Activated T-cell treated with anti-CD3 and anti-CD28 coated beads for 24 hours (primary cell): ENCODE data around the gene MPLKIP.
"Not testable (repeated sequence)": the region's sequence is repeated elsewhere in the genome, so short reads cannot be mapped to it uniquely, and the experiment has no call there.

Experiments used
- DNase-seq: peaks from one replicate; pipeline ENCODE4 v3.0.0-alpha.2; 2020; ENCODE audit warnings: low read depth

The MPLKIP gene

GRCh38 chr7:40133561-40134427, 628 bp downstream of the MPLKIP start:
- no peak for DNase-seq

- DNase-seq, result no peak
These were observed 11.5 kb downstream of the MPLKIP start for GRCh38 chr7:40122940-40123254.

GRCh38 chr7:40122100-40122939, 12.1 kb downstream of the MPLKIP start:
- not testable (repeated sequence) for DNase-seq

GRCh38 chr7:40120020-40120419, 14.4 kb downstream of the MPLKIP start:
- no peak for DNase-seq

- DNase-seq, result not testable (repeated sequence)
These were observed 16.2 kb downstream of the MPLKIP start for GRCh38 chr7:40118201-40118600.

GRCh38 chr7:40117199-40117598, 17.2 kb downstream of the MPLKIP start:
- not testable (repeated sequence) for DNase-seq

GRCh38 chr7:40115936-40116335, 18.5 kb downstream of the MPLKIP start:
- no peak for DNase-seq

GRCh38 chr7:40105879-40106473, 28.4 kb downstream of the MPLKIP start:
- no peak for DNase-seq

- DNase-seq, result no peak
These were observed 31.5 kb downstream of the MPLKIP start for GRCh38 chr7:40102897-40103296.

- no peak for DNase-seq
These were observed 33.2 kb downstream of the MPLKIP start for GRCh38 chr7:40101201-40101600.

GRCh38 chr7:40099837-40100236, 34.6 kb downstream of the MPLKIP start:
- DNase-seq, result no peak

GRCh38 chr7:40098810-40099209, 35.6 kb downstream of the MPLKIP start:
- no peak for DNase-seq

GRCh38 chr7:40097728-40098127, 36.7 kb downstream of the MPLKIP start:
- no peak for DNase-seq

- no peak for DNase-seq
These were observed 38.6 kb downstream of the MPLKIP start for GRCh38 chr7:40095695-40096327.

- no peak for DNase-seq
These were observed 39.2 kb downstream of the MPLKIP start for GRCh38 chr7:40095230-40095629.

- no peak for DNase-seq
These were observed 40.6 kb downstream of the MPLKIP start for GRCh38 chr7:40093631-40094350.

GRCh38 chr7:40092182-40092581, 42.2 kb downstream of the MPLKIP start:
- no peak for DNase-seq

- no peak for DNase-seq
These were observed 56.6 kb downstream of the MPLKIP start for GRCh38 chr7:40077849-40078248.
